ENCODE data around the gene NCOA6.
A peak's percentile ranks its signal among the peaks of the same experiment; 100 is the strongest.
"Not testable (repeated sequence)": the region's sequence is repeated elsewhere in the genome, so short reads cannot be mapped to it uniquely, and the experiment has no call there.

The NCOA6 gene

GRCh38 chr20:34774886-34775285 lies 50.6 kb downstream of the NCOA6 start:
- DNase-seq (ENCODE audit: low read depth, low spot score) = no peak

- DNase-seq (ENCODE audit: low read depth, low spot score) = no peak
These were observed 51.0 kb downstream of the NCOA6 start for GRCh38 chr20:34774449-34774848.

- DNase-seq (ENCODE audit: low read depth, low spot score) = no peak
These were observed 51.7 kb downstream of the NCOA6 start for GRCh38 chr20:34773726-34774125.

- DNase-seq (ENCODE audit: low read depth, low spot score) = no peak
These were observed 53.0 kb downstream of the NCOA6 start for GRCh38 chr20:34772437-34772836.

- DNase-seq (ENCODE audit: low read depth, low spot score) = peak; percentile 11
These were observed 53.8 kb downstream of the NCOA6 start for GRCh38 chr20:34771680-34772081.

GRCh38 chr20:34768096-34768495 lies 57.4 kb downstream of the NCOA6 start:
- peak; percentile 13 for DNase-seq (ENCODE audit: low read depth, low spot score)

- no peak for DNase-seq (ENCODE audit: low read depth, low spot score)
These were observed 63.4 kb downstream of the NCOA6 start for GRCh38 chr20:34762031-34762555.

- DNase-seq (ENCODE audit: low read depth, low spot score) = no peak
These were observed 70.1 kb downstream of the NCOA6 start for GRCh38 chr20:34755367-34755766.

- DNase-seq (ENCODE audit: low read depth, low spot score) = no peak
These were observed 70.8 kb downstream of the NCOA6 start for GRCh38 chr20:34754611-34755010.

GRCh38 chr20:34753706-34754461 lies 71.6 kb downstream of the NCOA6 start:
- peak; percentile 13 for DNase-seq (ENCODE audit: low read depth, low spot score)

- no peak for DNase-seq (ENCODE audit: low read depth, low spot score)
These were observed 74.0 kb downstream of the NCOA6 start for GRCh38 chr20:34751453-34751852.

GRCh38 chr20:34750484-34750883 lies 75.0 kb downstream of the NCOA6 start:
- DNase-seq (ENCODE audit: low read depth, low spot score) = no peak

GRCh38 chr20:34748709-34749108 lies 76.7 kb downstream of the NCOA6 start:
- no peak for DNase-seq (ENCODE audit: low read depth, low spot score)

- no peak for DNase-seq (ENCODE audit: low read depth, low spot score)
These were observed 78.0 kb downstream of the NCOA6 start for GRCh38 chr20:34747479-34747878.

GRCh38 chr20:34746674-34747073 lies 78.8 kb downstream of the NCOA6 start:
- DNase-seq (ENCODE audit: low read depth, low spot score) = no peak

- DNase-seq (ENCODE audit: low read depth, low spot score) = no peak
These were observed 80.6 kb downstream of the NCOA6 start for GRCh38 chr20:34744847-34745246.

GRCh38 chr20:34744340-34744739 lies 81.1 kb downstream of the NCOA6 start:
- DNase-seq (ENCODE audit: low read depth, low spot score) = no peak

- no peak for DNase-seq (ENCODE audit: low read depth, low spot score)
These were observed 82.4 kb downstream of the NCOA6 start for GRCh38 chr20:34743039-34743438.

- DNase-seq (ENCODE audit: low read depth, low spot score) = no peak
These were observed 89.2 kb downstream of the NCOA6 start for GRCh38 chr20:34736106-34736735.

GRCh38 chr20:34732523-34732922 lies 92.9 kb downstream of the NCOA6 start:
- no peak for DNase-seq (ENCODE audit: low read depth, low spot score)

- no peak for DNase-seq (ENCODE audit: low read depth, low spot score)
These were observed 96.0 kb downstream of the NCOA6 start for GRCh38 chr20:34729416-34729815.

GRCh38 chr20:34724172-34724571 lies 101.3 kb downstream of the NCOA6 start:
- DNase-seq (ENCODE audit: low read depth, low spot score) = no peak

GRCh38 chr20:34722560-34722959 lies 102.9 kb downstream of the NCOA6 start:
- DNase-seq (ENCODE audit: low read depth, low spot score) = not testable (repeated sequence)

Data from astrocyte of the hippocampus (primary cell).